ENCODE results near the gene SLC16A3.
"Not testable (repeated sequence)": the region's sequence is repeated elsewhere in the genome, so short reads cannot be mapped to it uniquely, and the experiment has no call there.

SLC16A3 gene

DNA sequence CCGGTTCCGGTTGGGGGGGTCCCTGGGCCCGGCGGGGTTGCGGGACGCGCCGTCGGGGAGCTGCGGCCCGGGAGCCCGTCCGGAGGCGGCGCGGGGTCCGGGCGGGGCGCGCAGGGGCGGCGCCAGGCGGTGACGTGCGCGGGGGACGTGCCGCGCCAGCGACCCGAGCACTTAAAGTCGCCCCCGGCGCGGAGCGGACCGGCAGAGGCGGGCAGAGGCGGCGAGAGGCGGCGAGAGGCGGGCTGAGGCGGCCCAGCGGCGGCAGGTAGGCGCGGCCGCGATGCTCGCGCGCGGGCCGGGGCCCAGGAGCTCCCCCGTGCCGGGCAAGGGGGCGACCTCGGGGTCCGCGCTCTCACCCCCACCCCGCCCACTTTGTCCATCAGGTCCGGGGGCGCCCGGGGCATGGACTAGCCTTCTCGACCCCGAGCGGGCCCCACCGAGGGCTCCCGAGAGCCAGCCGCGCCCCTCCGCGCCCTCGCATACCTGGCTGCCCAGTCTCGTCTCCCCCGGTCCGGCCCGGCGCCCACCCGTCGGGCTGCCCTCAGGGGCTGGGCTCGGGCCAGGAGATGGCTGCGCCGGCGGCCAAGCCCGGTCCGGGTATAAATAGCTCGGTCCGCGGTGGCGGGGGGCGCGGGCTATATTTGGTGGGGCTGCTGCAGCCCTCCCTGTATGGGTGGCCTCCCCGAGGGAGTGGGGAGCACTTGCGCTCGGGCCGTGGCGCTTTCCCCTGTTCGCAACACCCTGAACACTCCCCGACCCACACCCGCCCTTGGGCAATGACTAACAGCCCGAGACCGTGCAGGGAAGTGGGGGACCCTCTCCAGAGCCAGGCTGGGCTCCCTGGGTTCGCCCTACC is at the start of gene SLC16A3:
Gene SLC16A3 (plus strand): TSS at position 201 of the 856 bp plus-strand sequence. CDS start 6,967 bp downstream, outside the sequence.
- peak; percentile 79 for DNase-seq

DNA sequence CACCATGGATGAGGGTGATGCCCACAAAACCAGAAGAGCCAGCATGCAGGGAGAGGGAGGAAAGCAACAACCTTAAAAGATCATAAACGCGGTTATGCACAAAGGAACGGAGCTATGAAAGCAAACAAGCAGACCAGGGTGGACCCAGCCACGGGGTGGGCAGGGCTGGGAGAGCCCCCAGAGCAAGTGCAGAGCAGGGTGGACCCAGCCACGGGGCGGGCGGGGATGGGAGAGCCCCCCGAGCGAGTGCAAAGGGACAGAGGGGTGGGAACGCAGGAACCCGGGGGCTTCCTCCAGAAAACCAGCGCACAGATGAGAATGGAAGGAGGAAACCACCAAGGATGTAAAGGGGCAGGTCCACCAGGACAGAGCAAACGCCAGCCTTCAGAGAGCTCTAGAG is 49.4 kb upstream of the SLC16A3 start:
- DNase-seq = no peak

DNA sequence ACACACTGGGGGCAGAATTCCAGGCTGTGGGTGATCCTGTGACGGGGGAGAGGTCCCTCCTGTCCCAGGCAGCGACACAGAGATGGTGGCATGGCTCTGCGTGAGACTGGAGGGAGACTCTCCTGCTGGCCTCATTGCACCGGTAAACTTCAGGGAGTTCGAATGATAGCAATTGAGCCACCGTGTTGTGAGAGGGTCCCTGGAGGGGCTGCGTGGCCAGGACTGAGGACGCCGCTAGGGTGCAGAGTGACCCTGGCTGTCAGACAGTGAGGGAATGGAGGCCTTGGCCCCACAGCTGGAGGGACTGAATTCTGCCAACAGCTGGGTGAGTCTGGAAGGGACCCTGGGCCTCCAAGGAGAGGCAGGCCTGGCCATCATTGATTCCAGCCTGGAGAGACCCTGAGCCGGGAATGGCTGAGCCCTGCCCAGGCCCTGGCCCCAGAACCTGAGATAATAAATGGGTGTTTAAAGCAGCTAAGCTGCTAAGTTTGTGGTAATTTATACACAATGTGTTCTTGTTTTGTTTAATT is 48.8 kb upstream of the SLC16A3 start:
- no peak for DNase-seq

DNA sequence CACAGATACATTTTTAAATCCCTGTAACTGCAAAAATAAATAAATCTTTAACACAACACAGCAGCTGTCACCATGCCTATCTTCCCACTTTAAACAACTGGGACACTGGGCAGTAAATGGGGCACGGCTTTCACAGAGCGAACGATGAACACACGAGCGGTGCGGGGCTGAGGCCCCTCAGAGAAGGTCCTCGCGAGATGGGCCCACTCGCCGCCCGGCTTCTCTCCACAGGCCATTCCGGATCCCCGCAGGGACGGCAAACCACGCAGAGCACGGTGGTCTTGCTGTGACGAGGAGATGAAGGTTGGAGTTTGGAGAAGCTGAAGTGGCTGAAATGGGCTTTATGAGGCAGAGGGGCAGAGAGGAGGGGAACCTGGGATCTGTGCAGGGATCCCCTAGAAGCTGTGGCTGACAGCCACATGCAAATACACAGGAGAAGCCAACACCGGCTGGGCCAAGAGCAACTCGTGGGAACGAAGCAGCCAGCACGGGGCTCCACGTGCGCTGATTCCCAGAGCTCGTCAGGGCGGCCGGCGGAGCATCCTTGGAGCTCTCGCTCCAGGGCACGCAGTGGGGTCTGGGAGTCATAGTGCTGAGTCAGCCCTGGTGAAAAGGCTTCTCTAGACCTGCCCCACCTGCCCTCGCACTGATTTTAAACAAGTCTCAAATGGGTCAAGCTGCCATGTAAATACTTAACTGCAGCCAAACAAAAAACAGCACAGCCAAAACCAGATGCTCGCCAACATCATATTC is 47.9 kb upstream of the SLC16A3 start:
- no peak for DNase-seq

DNA sequence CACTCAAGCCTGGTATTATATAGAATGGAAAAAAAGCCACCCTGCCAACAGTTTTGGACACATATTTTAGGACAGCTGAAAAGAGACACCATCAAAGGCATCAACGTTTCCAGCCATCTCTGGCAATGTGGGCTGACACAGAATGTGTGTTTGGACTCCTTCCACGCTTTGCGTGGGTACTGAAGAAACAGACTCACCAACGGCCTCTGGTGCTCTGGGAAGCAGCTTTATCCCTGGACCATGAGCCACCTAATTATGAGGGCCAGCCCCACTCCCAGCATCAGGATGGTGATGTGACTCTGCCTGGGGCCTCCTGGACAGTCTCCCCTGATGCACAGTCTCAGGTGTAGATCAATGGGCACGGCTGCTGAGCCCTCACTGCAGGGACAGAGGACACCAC is 44.1 kb upstream of the SLC16A3 start:
- no peak for DNase-seq

DNA sequence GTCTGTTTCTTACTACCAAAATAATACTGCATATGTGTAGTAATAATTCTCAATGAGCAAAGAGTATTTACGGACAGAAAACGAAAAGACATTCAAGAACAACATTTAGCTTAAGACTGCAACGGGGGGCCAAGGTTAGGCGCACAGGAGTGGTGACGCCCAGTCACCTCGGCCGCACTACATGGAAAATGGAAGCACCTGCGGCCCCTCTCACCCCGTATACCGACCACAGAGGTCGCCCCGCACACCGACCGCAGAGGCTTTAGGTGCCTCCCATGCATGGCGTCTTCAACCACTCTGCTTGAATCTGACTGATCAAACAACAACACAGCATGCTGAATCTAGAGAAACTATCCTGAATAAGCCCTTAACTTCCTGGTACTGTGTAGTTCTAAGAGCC is 42.6 kb upstream of the SLC16A3 start:
- DNase-seq = no peak

DNA sequence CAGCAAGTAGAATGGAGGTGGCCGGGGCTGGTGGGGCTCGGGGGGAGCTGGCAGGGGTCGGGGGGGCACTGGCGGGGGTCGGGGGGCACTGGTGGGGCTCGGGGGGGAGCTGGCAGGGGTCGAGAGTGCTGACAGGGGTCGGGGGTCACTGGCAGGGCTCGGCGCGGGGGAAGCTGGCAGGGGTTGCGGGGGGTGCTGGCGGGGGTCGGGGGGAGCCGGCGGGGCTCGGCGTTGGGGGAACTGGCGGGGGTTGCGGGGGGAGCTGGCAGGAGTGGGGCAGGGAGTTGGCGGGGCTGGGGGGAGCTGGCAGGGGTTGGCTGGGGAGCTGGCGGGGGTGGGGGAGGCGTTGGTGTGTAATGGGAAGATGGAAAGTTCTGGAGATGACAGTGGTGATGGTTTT is 41.3 kb upstream of the SLC16A3 start:
- no peak for DNase-seq

DNA sequence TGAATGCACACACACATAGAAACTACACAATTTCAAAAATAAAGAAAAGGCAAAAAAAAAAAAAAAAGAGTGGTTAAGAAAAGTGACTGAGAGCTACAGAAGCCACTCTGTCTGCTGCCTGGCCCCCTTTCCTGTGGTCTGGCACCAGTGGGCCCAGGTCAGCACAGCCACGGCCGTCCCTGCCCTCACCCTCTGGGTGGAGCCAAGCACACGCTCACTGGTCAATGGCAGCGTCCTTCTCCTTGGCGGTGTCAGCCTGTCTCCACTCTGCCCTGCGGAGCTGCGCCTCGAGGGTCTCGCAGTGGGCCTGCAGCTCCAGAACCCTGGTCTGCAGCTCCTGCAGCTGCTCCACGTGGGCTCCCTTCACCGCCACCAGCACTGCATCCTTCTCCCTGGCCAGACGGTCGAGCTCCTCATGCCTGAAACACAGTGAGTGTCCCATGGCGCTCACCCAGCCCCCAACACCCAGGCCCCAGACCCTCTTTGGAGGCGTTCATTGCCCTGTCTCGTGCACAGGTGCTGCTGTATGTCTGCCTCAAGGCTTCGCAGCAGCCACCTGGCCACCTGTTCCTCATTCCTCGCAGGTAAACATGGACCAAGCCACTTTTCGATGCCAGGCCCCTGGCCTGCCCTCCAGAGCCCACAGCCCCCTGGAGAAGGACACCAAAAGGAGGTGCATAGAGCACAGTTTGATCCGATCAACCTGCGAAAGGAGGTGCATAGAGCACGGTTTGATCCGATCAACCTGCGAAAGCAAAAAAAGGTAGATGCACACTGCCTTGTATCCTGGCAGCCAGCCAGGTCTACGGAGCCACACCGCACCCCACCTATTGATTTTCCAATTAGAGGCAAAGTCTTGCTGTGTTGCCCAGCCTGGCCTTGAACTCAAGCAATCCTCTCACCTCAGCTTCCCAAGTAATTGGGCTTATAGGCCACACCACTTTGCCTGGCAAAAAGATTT is 40.6 kb upstream of the SLC16A3 start:
- DNase-seq = no peak

DNA sequence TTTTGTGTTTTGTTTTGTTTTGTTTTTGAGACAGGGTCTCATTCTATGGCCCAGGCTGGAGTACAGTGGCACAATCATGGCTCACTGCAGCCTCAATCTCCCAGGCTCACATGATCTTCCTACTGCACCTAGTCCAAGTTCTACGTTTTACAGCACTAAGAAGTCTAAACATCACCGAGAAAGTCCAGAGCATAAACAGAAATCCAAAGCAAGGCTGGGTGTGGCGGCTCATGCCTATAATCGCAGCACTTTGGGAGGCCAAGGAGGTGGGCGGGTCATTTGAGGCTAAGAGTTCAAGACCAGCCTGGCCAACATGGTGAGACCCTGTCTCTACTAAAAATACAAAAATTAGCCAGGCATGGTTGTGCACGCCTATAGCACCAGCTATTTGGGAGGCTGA is 35.8 kb upstream of the SLC16A3 start:
- not testable (repeated sequence) for DNase-seq

DNA sequence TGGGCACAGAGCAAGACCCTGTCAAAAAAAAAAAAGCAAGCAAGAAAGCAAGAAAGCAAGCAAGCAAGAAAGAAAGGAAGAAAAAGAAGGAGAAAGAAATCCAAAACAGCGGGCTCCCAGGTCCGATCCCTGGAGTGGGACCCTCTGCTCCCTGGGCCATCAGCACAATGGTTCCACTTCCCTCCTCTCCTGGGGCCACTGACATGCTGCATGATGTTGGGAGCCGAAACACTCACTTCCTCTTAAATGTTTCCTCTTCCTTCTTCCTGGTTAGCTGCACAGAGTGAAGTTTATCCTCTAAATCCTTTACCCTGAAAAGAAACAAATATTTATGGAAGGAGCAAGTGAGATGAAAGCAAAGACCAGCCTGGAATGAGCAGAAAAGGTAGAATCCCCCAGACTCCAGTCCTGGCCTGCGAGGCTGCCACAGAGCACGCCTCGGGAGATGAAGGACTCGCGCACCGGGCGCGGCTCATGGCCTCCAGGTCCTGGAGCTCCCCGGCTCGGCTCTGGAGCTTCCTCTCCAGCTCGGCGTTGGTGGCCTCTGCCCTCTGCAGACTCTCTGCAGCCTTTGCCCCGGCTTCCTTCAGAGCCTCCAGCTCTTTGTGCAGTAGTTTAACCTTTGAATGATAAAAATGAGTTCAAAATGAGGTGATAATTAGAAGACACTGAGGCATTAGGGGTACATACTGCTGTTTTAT is 35.2 kb upstream of the SLC16A3 start:
- no peak for DNase-seq

DNA sequence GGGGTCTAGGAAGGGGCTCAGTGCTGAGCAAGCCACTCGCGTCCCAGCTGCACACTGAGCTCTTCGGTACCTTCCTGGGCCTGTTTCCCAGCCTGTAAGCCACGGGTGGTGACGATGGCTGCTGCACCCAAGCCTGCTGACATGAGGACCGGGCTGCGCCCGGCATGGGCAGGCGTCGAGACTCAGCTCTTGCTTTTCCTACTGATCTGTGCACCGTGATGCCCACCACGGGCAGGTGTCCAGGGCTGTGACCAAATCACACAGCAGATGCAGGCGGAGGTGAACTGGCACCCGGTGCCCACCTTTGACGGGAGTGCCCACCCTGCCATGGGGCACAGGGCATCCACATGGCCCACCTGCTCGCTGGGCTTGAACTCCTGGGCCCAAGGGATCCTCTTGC is 34.1 kb upstream of the SLC16A3 start:
- DNase-seq = no peak

DNA sequence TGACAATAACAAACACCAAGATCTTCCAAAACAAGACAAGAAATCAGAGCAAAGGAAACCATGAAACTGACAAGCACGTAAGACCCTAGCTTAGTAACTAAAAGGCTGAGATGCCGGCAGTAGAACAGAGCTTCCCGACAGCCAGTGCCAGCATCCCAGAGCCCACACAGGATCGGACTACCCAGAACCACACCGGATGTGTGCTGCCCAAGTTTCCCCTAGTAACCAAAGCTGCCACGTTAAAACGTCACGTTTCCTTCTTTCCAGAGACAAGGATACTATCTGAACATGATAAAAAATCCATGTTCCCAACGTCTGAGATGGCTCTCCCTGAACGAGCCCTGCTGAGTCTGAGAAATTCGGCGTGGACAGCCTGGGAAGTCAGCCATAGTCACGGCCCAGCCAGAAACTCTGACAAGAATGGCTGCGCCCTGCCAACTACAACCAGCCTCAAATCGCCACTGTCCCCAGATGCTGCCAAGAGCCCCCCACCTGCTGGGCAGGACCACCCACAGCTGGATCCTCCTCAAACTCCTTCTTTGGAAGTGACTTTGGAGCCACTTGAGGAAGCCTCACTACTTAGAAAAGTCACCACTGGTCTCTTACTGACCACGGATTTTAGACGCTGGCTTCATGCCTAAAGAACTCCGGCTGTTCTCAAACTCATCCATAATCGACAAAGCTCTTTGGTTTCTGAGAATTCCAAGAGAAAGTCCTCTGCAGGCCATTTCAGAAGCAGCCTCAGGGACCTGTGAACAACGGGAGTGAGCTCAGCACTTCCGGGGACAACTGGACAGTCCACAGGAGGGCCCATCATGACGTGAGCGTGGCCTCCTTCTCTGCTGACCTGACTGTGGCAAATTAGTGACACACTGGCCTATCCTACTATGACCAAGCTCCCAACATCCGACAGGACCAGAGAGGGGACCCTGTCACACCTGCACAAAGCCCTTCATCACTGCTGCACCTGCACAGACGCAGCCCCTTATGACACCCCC is 32.9 kb upstream of the SLC16A3 start:
- no peak for DNase-seq

DNA sequence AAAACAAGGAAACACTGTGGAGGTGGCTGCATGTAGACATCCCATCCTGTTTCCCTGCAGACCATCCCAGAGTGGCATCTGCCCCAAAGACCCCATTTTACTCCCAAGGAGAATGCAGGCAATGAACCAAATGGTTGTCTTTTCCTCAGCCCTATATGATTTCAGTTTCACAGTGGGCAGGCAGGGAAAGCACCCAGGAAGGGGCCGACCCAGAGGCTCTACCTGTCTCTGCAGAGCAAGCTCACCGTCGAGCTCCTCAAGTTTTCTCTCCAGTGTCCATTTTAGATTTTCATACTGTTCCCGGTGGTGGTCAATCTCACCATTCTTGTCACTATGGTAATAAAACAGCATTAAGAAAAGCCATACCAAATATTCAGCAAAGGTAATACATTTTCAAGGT is 30.8 kb upstream of the SLC16A3 start:
- no peak for DNase-seq

DNA sequence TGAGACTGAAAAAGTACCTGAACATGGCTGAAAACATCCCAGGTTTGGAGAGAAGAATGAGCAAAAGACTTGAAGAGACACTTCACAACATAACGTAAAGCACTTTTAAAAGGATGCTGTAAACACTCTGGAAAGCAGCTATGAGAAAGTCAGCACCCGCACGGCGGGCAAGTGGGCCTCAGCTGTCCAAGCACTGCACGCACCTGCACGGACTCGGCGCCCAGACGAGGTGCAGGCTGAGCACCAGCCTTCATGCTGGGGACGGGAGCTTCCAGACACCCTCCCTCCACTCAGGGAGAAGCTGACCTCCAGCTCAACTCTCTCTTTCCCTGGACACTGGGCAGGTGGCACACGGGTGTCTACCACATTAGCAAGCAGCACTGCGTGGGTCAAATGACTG is 29.3 kb upstream of the SLC16A3 start:
- no peak for DNase-seq

DNA sequence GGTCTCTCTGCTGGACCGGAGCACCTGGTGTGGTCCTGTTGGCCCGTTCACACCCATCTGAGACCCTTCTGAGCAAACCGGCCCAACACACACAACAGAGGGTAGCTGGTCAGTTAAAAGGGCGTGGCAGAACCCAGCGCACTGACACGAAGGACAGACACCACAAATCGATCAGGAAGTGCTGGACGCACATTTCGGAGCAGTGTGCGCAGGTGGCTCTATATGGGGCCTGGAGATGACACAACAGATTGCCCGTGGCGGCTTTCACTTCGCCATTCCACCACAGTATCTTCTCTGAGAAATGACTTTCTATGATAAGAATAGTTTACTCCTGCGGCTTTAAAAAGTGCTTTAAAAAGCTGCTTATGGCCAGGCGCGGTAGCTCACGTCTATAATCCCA is 28.7 kb upstream of the SLC16A3 start:
- DNase-seq = no peak

DNA sequence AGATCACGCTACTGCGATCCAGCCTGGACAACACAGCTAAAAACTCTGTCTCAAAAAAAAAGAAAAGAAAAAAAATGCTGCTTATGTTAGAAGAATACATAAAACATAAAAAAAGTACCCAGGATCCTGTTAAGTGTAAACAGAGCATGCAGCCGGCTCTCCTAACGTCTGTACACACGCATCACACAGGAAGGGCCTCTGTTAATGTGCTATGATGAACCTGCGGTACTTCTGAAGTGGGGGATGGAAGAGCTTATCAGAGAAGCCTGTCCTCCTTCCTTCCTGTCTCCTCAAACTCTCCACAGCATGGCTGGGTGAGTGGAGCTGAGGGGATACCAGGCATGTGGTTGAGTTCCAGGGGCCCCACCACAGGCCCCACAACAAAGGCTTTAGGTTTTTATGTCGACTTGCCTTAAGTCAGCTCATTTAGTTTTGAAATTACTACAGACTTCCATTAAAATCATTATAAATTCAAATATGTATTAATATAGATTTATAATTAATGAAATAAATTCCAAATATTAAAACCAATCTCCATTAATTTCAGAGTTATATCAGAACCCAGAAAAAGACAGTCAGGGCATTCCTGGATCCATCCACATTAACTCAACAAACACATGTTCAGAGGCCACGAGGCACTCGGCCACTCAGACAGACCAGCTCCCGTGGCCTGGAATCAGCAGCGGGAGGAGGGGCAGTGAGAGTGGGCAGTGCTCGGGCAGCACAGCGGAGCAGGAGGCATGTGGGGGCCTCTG is 27.9 kb upstream of the SLC16A3 start:
- DNase-seq = no peak

DNA sequence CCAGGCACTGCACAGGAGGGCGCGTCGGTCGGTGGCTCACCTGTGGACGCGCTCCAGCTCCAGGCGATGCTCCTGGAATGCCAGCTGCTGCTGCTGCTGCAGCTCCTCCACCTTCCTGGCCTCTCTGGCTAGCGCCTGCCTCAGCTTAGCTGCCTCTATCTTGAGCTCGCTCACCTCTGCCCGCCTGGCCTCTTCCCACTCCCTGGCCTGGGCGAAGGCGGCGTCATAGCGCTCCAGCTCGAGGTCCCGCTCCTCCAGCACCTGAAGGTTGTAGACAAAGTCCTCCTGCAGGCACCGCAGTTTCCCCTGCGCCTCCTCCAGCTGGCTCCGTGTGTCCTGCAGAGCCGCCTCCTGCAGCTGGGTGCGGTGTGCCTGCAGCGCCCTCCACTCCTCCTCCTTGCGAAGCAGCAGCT is 27.3 kb upstream of the SLC16A3 start:
- no peak for DNase-seq

DNA sequence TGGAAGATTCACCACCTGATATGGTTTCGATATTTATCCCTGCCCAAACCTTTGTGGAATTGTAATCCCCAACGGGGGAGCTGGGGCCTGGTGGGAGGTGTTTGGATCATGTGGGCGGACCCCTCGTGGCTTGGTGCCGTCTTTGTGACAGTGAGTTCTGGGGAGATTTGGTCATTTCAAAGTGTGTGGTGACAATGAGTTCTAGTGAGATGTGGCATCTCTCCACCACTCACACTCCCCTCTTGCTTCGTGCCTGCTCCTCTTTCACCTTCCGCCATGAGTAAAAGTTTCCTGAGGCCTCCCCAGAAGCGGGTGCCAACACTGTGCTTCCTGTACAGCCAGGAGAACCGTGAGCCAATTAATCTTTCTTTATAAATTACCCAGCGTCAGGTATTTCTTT is 25.9 kb upstream of the SLC16A3 start:
- DNase-seq = no peak

DNA sequence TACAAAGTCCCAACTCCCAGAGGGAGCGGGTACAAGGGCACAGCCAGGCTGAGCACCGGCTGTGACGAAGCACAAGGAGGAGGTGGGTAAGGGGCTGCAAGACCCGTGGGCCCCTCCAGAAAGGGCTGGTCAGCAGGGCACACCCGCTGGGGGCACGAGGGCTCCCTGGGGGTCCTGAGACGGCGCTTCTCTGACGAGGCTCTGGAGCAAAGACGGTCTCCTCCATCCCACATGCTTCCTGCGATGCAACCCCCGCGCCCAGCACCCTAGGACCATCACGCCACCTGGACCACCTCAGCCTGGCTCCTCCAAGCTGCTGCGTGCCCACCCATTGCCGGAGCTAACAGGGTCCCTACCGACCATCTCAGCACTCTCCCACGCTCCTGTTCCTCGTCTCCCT is 24.9 kb upstream of the SLC16A3 start:
- DNase-seq = no peak
